Germinal center (tissue), 1 donor: Measurements from ENCODE around the gene LUZP1.

Source experiments
- DNase-seq: peaks from one replicate; pipeline ENCODE4 v3.0.0; 2012; ENCODE audit warnings: mixed read lengths, low spot score

The LUZP1 gene

GRCh38 chr1:23150742-23151141 is 17.9 kb downstream of the LUZP1 start:
- no peak for DNase-seq

DNA sequence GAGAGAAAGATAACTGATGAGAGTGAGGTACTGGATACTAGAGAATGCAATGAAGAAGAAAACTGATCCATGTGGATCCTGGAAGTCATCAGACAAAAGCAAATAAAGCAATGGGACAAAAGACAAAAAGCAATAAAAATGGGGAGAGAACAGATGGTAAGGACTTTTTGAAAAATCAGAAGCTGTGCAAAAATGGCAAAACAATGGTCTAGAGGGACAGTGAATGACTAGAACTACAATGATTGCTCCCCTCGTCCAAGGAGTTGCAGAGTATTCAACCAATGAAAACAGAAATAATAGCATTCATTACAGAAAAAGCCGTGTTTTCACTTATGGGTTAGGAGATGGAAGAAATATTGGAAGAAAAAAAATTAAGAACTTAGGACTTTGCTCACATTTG is 18.5 kb downstream of the LUZP1 start:
- DNase-seq: no peak

DNA sequence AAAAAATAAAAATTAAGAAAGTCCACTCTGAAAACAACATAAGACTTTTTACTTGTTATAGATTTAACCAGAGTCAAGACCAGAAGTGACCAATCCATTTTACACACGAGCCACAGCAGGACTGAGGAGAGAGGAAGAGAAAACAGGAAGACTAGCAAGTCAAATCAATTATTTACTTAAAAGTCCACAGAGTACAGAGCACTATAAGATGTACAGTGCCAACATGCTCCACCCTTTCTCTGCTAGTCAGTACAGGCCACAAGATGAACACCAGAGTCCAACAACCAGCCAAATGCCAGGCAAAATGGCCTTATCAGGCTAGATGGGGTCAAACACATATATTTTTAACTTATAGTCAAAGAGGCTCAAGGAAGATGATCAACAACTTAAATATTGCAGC is 19.5 kb downstream of the LUZP1 start:
- DNase-seq: no peak

DNA sequence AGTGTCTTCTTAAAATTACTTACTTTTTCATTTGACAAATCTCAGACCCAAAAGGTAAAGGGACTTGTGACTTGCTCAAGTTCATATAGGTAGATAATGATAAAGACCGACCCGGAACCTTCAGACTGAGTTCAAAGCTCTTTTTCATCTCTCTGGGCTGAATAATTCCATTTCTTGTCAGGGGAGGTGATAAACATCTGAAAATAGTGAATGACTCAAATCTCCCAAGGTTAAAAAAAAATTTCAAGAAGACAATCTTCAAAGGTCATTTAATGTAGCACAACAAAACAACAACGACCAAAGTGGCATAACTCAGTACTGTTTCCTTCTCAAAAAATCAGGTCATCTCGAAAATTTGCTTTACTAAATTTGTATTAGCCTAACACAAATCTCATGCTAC is 20.6 kb downstream of the LUZP1 start:
- no peak for DNase-seq

GRCh38 chr1:23140940-23141596 is 27.6 kb downstream of the LUZP1 start:
- DNase-seq: no peak

DNA sequence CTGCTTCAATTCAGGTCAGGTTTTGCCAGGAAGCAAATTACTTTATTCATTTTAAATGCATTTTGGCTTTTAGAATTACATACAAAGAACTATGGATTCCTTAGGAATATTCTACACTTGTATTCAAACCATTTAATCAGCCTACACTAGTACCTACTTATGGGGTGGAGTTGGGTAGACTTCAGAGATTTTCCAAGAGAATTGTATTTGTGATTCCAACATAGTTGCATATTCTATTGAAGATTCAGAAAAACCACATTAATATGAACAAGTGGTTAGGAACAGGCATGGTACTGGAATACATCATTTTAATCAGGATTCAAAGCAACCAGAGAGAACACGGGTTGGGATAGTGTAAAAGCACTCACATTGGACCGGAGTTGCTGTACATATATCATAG is 33.4 kb downstream of the LUZP1 start:
- DNase-seq: no peak

- DNase-seq: no peak
Measured at GRCh38 chr1:23134055-23134454, 34.6 kb downstream of the LUZP1 start.

- no peak for DNase-seq
Measured at GRCh38 chr1:23133587-23133986, 35.1 kb downstream of the LUZP1 start.

- no peak for DNase-seq
Measured at GRCh38 chr1:23132033-23132432, 36.6 kb downstream of the LUZP1 start.

- DNase-seq: no peak
Measured at GRCh38 chr1:23129846-23130245, 38.8 kb downstream of the LUZP1 start.

GRCh38 chr1:23126801-23127200 is 41.9 kb downstream of the LUZP1 start:
- DNase-seq: no peak

DNA sequence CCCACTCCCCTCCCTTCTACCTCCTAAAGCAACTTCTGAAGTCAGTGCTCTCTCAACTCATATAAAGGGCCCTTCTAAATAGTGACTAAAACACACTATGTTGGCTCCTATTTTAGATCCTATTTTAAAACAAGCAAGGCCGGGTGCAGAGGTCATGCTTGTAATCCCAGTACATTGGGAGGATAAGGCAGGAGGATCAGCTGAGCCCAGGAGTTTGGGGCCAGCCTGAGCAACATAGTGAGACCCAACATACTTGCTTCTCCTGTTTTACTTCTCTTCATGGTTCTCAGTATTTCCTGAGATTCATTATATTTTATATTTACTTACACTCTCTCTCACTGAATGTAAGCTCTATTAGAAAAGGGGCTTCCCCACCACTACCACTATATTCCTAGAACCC is 42.5 kb downstream of the LUZP1 start:
- no peak for DNase-seq

DNA sequence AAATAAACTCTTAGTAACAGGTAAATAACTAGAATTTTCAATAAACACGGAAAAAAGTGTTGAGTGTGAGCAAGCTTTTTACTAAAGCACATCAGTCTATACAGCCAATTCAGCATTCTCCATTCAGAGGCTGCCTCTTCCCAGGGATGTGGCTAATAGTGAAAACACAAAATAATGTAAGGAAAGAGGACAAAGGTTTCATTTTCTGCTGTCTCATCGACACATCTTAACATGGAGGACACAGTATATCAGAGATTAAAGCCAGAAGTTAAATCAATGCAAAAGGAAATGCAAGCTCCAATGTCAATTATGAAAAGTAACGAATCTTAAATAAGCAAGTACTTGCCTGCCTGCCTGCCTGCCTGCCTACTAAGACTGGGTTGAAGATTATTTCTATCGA is 43.2 kb downstream of the LUZP1 start:
- no peak for DNase-seq

GRCh38 chr1:23124259-23125026 is 44.2 kb downstream of the LUZP1 start:
- no peak for DNase-seq

- DNase-seq: no peak
Measured at GRCh38 chr1:23123528-23123927, 45.1 kb downstream of the LUZP1 start.

DNA sequence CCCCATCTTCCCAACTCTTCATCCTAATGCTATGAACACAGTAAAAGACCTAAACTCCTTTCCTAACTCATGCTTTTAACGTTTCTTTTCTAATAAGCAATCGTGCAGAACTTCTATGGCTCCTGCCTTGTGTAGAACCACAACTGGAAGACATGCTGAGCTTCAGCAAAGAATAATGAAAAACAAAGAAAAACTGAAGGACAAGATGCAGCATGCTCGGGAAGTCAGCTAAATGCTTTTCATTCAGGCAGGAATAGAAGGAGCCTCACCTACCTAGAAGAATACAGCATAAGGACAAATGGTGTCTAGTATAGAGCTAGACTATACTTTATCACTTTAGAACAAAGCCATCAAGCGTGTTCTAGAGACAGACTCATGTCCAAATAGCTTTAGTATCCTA is 45.9 kb downstream of the LUZP1 start:
- no peak for DNase-seq

GRCh38 chr1:23122023-23122748 is 46.5 kb downstream of the LUZP1 start:
- no peak for DNase-seq

DNA sequence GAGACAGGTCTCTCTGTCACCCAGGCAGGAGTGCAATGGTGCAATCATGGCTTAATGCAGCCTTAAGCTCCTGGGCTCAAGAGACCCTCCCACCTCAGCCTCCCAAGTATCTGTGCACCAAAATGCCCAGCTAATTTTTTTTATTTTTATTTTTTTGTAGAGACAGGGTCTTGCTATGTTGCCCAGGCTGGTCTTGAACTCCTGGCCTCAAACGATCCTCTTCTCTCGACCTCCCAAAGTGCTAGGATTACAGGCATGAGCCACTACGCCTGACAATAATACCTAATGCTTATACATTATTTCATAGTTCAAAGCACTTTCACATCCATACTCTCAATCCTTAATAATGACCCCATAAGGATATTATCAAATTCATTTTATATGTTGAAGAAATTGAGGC is 48.3 kb downstream of the LUZP1 start:
- no peak for DNase-seq

- no peak for DNase-seq
Measured at GRCh38 chr1:23118957-23119792, 49.5 kb downstream of the LUZP1 start.

DNA sequence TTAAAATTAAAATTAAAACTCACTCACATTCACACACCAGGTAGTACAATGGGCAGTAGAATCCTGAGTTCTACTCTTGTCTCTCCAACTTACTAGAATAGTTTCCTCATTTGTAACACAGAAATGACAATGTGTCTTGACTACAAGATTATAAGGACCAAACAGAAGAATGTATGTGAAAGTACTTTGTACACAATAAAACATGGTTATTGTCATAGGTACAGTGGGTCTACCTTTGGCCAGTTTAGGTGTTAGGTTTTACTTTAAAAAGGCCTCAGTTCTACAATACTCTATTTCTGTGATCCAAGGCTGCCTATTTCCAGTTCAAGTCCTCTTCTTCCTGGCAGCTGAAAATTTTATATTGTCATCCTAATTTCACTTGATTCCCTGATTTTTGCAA is 50.2 kb downstream of the LUZP1 start:
- no peak for DNase-seq

- DNase-seq: no peak
Measured at GRCh38 chr1:23116921-23117699, 51.5 kb downstream of the LUZP1 start.
